HEK293 (cell line): ENCODE results near the gene LETM1.

Source experiments
- HOXC10 ChIP-seq: sonication (generic); formaldehyde crosslinking; IDR thresholded peaks from 2 replicates; pipeline ENCODE4 v1.8.1; 2023; ENCODE audit warnings: mild to moderate bottlenecking, missing genetic modification reagents
- SP2 ChIP-seq: fragments of 450-650 bp; formaldehyde crosslinking; IDR thresholded peaks from 2 replicates; pipeline ENCODE4 v1.5.1; 2016; ENCODE audit warnings: missing biosample characterization, missing genetic modification characterization
- SP3 ChIP-seq: fragments of 450-650 bp; formaldehyde crosslinking; IDR thresholded peaks from 2 replicates; pipeline ENCODE4 v1.5.1; 2016; ENCODE audit warnings: missing biosample characterization, missing genetic modification characterization
- TCF7L2 ChIP-seq: IDR thresholded peaks from 2 replicates; pipeline ENCODE4 v1.6.1; 2011; ENCODE audit warnings: low read depth, mild to moderate bottlenecking, inconsistent platforms, low read length, moderate library complexity, borderline replicate concordance
- ZBTB7A ChIP-seq: fragments of 450-650 bp; formaldehyde crosslinking; IDR thresholded peaks from 2 replicates; pipeline ENCODE4 v1.5.1; 2016; ENCODE audit warnings: low read depth, missing biosample characterization, missing genetic modification characterization
- ZEB2 ChIP-seq: fragments of 450-650 bp; formaldehyde crosslinking; IDR thresholded peaks from 2 replicates; pipeline ENCODE4 v1.5.1; 2016; ENCODE audit warnings: missing biosample characterization, missing genetic modification characterization
- ZNF24 ChIP-seq: fragments of 450-650 bp; formaldehyde crosslinking; IDR thresholded peaks from 2 replicates; pipeline ENCODE4 v1.5.1; 2016; ENCODE audit warnings: missing biosample characterization, missing genetic modification characterization
- ZNF274 ChIP-seq, 2 experiments: fragments of 200-500 bp in 1 of 2; fragments of 450-650 bp in 1 of 2; sonication (Bioruptor generic) in 1 of 2; formaldehyde crosslinking in 1 of 2; IDR thresholded peaks; 2 replicates each; pipeline versions ENCODE4 v1.5.1 to v1.6.1; 2014 to 2016; ENCODE audit warnings: borderline replicate concordance in 1 of 2, inconsistent platforms in 1 of 2, low read length in 1 of 2, missing biosample characterization in 1 of 2, missing genetic modification characterization in 1 of 2
- ZNF311 ChIP-seq: fragments of 450-650 bp; formaldehyde crosslinking; IDR thresholded peaks from 2 replicates; pipeline ENCODE4 v1.5.1; 2017; ENCODE audit warnings: missing biosample characterization, missing genetic modification characterization, borderline replicate concordance
- ZNF777 ChIP-seq: fragments of 450-650 bp; formaldehyde crosslinking; IDR thresholded peaks from 2 replicates; pipeline ENCODE4 v1.5.1; 2017; ENCODE audit warnings: missing biosample characterization, missing genetic modification characterization, borderline replicate concordance
- TF ChIP-seq, protein P1 (sequence below): fragments of 450-650 bp; formaldehyde crosslinking; IDR thresholded peaks from 2 replicates; pipeline ENCODE4 v1.5.1; 2016; ENCODE audit warnings: missing biosample characterization, missing genetic modification characterization
- TF ChIP-seq, protein P2 (sequence below): fragments of 450-650 bp; formaldehyde crosslinking; IDR thresholded peaks from 2 replicates; pipeline ENCODE4 v1.5.1; 2016; ENCODE audit warnings: missing biosample characterization, missing genetic modification characterization, low read depth

DNA sequence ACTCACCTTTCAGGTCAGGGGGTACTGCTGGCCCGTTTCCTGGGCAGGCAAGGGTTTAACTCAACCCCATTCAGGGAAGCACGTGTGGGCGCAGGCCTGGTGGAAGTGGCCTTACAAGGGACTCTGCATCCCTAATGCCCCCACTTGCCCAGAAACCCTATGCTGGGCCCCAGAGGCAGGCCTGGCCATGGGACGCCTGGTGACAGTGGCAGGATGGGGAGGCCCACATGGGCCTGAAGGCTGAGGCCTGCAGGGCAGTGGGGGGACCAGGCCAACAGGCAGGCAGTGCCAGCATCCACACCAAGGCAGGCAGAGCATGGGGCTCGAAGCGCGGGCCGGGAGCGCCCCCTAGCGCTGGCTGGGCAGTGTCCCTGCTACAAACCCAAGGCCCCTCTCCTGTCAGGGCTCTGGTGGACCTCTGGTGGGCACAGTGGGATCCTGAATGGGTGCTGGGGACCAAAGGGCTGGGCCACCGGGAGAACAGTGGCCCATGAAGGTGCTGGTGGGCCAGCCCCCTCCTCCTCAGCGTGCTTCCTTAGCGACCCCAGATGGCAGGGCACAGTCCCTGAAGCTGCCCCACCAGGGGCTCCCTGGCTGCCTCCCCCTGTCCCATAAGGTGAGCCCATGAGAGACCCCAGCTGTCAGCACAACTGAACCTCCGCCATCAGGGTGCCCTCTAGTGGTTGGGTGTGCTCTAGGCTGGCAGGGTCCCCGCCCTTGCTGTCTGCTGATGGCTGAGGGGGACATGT is 46.0 kb downstream of the LETM1 start:
- TF ChIP-seq, protein P1, sequence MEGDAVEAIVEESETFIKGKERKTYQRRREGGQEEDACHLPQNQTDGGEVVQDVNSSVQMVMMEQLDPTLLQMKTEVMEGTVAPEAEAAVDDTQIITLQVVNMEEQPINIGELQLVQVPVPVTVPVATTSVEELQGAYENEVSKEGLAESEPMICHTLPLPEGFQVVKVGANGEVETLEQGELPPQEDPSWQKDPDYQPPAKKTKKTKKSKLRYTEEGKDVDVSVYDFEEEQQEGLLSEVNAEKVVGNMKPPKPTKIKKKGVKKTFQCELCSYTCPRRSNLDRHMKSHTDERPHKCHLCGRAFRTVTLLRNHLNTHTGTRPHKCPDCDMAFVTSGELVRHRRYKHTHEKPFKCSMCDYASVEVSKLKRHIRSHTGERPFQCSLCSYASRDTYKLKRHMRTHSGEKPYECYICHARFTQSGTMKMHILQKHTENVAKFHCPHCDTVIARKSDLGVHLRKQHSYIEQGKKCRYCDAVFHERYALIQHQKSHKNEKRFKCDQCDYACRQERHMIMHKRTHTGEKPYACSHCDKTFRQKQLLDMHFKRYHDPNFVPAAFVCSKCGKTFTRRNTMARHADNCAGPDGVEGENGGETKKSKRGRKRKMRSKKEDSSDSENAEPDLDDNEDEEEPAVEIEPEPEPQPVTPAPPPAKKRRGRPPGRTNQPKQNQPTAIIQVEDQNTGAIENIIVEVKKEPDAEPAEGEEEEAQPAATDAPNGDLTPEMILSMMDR (tag by site-specific recombination): peak; percentile 95
- TF ChIP-seq TCF7L2 (no peak), ZNF777 (tag by site-specific recombination) (no peak), ZEB2 (tag by site-specific recombination) (no peak), HOXC10 (CRISPR knock-in tag) (no peak), SP3 (no peak), ZNF24 (no peak; the same call in 1 of the 2 replicates), ZNF274 (IDR thresholded peaks at IDR 0.05; ENCODE audit: low read length) (no peak), ZNF274 (tag by site-specific recombination; IDR thresholded peaks at IDR 0.05; ENCODE audit: borderline replicate concordance) (no peak), ZBTB7A (tag by site-specific recombination) (0 out of 2 replicates have a peak, but pooled peaks have one; percentile 29), ZNF311 (tag by site-specific recombination) (no peak), SP2 (tag by site-specific recombination) (no peak)
- TF ChIP-seq, protein P2, sequence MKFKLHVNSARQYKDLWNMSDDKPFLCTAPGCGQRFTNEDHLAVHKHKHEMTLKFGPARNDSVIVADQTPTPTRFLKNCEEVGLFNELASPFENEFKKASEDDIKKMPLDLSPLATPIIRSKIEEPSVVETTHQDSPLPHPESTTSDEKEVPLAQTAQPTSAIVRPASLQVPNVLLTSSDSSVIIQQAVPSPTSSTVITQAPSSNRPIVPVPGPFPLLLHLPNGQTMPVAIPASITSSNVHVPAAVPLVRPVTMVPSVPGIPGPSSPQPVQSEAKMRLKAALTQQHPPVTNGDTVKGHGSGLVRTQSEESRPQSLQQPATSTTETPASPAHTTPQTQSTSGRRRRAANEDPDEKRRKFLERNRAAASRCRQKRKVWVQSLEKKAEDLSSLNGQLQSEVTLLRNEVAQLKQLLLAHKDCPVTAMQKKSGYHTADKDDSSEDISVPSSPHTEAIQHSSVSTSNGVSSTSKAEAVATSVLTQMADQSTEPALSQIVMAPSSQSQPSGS (tag by site-specific recombination): no peak
